Stimulated activated CD8-positive, alpha-beta memory T cell treated with anti-CD3 and anti-CD28 coated beads, Interleukin-15, amount 100 ng/mL, for 4 hours (primary cell): ENCODE data around the gene IRX4.
"Not testable (repeated sequence)": the region's sequence is repeated elsewhere in the genome, so short reads cannot be mapped to it uniquely, and the experiment has no call there.

Experiments
- DNase-seq, 2 donors: peaks; one replicate each; pipeline ENCODE4 v3.0.0-alpha.2; 2020; ENCODE audit warnings: low read depth in 2 of 2

The IRX4 gene

DNA sequence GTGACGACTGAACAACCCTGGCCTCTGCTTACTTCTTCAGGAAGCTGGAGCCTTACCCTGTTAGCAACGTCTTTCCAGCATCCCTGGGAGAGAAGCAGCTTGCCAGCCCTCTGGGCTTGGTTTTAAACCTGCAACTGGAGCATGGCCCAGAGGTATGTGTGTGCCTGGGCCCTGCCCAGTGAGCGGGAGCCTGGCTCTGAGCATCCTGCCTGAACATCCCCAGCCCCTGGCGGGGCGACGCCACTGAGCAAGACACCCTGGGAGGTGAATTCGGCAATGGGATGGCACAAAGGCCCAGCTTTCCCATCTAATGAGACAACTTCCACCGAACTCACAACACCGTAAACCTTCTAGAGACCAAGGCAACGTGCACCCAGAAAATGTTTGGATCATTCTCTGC, 23.6 kb downstream of the IRX4 start:
- DNase-seq, result no peak

DNA sequence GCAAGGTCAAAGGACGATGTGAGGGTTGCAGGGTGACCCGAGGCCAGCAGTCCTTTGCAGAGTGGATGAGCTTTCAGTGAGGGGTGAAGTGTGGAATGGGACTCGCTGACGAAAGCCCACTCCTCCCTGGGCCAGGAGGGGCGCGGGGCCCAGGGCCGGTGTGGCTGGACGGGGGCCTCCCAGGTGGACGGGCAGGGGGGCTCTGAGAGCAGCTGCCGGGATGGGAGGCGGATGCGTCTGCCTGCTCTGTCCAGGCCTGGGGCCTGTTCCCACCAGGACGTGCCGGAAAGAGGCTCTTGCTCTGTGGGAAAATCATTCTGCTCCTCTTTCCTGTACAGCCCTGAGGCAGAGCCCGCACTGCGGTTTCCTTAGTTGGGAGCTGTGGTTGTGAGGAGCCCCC, 24.3 kb downstream of the IRX4 start:
- DNase-seq, result no peak

DNA sequence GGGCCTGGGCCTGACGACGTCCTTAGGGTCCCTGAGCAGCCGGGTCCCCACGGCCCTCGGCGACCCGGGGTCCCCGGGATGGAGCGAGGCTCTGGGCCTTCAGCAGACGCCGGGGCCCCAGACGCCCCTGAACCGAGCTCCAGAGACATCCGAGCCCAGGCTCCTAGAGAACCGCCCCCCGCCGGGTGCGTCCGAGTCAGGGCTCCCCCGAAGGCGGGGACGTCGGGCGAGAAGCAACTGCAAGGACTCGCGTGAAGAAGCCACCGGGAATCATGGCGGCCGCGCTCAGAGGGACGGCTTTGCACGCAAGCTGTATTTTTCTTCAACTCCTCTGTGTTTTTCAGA, 25.5 kb downstream of the IRX4 start:
- no peak for DNase-seq

DNA sequence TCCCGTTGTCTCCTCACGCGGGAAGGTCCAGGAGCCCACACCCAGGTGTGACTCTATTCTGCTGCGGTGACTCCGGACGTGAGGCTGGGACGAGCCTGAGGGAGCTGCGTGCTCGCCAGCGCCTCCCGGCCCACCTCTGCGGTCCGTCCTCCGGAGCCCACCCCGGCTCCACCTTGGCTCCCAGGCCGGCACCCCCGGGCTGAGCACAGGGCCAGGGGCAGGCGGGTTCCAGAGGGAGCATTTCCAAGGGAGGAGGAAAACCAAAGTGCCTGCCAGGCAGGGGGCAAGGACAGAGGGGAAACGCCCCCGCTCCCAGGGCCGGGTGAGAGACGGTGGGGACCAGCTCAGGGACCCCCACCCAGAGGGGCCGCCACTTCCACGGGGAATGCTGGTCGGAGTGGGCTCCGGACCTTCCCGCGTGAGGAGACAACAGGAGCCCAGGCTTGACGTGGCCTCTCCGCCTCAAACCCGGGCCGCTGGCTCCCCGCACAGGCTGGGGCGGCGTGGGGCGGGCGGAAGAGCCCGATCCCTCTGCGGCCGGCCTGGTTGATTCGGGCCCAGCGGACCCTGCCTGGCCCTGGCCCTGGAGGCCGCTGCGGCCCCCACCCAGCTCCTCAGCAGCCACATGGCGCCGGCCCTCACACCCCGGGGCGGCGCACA, 26.0 kb downstream of the IRX4 start:
- no peak for DNase-seq

DNA sequence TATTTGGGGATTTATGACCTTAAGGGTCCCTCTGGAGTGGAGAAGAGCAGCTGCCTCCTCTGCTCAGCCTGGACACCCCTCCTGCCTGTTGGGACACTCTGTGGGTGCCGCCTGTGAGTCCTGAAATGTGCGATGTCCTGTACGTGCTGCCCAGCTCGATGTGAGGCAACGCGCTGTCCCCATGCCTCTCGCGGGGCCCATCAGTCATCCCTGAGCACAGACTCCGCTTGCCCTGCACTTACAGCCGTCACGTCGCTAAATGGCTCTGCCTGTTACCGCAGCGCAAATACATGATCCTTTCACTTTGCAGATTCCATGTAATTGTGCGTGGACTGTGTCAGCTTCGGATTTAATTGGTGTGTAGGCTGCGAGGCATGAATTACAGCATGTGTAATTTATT, 27.1 kb downstream of the IRX4 start:
- DNase-seq, result no peak

DNA sequence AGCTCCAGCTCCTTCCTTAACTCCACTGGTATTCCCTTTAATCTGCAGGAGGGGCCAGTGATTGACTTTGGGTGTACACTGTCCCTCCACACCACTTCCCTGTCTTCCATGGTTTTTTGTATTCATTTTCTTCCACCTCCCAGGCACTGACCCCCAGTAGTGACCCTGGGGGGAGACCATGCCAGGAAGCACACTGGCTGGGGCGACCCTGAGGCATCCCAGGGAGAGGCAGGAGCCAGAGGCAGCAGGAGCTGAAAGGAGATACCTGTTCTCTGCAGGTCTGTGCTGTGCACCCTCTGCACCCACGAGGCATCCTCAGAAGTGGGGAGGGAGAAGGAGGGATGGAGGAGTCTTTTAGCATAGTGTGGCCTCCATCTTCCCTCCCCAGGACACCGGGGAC, 27.6 kb downstream of the IRX4 start:
- DNase-seq, result no peak

DNA sequence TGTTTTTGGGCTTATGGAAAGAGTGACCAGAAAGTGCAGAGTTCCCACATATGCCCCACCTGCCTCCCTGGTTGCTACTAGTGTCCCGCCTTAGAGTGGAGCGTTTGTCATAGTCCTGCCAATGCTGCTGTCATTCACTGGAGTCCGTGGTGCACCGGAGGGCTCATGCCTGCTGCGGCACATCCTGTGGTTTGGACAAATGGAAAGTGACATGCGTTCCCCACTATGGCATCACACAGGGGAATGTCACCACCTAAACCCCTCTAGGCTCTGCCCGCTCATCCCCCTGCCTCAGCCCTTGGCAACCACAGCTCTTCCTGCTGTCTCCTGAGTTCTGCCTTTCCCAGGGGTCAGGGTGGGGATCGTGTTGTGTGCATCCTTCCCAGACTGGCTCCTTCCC, 29.2 kb downstream of the IRX4 start:
- DNase-seq, result no peak

DNA sequence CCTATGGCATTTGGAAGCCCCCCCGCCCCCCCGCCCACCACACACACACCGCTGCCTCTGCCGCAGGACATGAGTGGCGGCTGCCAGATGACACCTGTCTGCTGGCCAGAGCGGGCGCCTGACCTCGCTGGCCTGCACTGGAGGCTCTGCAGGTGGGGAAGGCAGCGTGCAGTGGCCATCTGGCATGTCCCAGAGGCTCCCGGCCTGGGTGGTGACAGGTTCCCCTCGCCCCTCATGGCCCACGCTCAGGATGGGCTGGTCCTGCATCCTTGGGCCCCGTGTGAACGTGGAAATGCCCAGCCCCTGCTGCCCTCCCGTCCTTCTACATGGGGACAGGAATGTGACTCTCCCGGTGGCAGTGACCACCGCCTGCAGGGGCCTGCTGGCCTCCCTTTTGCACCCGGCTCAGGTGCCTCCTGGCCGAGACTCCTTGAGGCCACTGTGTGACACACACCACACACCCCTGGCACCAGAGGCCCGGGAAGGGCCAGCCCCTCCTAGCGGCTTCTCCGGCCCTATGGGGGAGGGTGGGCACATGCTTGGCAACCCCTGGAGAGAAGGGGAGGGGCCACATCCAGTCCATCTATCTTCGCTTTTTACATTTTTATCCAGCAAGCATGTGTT, 30.3 kb downstream of the IRX4 start:
- no peak for DNase-seq

DNA sequence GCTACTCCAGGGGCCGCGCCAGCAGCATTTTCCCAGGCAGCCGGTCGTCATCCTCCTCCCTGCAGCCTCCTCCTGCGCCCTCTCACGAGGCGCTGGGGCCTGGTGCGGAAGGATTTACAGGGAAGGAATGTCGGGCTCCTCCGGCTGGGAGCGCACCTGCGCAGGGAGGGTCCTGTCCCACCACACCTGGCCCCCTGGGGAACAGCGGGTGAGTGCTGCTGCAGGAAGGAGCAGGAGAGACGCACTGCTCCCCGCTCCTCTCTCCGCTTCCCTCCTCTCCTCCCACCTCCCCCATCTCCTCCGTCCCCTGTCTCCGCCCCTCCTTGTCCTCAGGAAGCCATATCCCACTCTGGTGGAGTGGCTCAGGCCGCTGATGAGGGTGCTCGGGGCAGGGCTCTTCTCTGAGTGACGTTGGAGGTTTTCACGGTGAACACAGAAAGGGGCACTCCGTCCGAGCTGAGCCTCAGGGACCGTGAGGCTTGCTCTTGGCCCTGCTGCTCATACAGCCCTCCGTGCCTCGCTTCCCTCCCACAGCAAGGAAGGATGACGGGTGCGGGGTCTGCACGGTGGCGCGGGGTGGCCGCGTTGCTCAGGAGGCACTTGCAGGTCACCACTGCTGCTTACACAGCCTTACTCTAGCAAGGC, 31.3 kb downstream of the IRX4 start:
- no peak for DNase-seq

DNA sequence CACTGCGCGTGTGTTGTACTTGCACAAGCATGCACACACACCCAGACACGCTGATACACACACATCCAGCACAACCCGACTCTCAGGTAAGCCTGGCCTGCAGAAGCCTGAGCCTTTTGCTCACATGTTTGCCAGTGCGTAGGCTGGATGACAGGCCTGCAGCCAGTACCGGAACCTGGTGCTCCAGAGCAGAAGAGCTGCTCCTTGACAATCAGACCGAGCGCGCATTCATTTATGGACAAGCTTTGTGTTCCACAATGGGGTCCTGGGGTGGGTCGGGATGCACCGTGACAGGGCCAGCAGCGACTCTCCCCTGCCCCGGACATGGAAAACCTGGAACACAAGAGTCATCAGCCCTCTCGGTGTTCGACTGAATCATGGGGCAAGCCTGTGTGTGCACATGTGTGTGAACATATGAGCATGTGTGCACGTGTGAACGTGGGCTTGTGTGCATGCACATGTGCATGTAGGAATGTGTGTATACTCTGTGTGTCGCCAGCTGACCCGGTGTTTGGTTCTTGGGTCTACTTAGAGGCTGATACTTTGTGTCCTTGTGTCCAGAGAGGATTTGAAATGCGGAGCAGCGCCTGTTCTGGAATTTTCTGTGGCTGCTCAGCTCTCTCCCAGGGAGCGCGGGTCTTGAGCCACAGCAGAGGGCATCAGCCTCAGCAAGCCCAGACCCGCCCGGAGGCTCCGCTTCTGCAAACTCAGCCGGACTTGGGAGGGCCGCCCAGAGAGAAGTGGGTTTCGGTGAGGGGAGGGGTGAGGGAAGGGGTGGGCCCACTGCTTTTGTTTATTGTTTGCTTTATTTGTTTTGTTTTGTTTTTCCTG, 32.2 kb downstream of the IRX4 start:
- DNase-seq, result no peak

DNA sequence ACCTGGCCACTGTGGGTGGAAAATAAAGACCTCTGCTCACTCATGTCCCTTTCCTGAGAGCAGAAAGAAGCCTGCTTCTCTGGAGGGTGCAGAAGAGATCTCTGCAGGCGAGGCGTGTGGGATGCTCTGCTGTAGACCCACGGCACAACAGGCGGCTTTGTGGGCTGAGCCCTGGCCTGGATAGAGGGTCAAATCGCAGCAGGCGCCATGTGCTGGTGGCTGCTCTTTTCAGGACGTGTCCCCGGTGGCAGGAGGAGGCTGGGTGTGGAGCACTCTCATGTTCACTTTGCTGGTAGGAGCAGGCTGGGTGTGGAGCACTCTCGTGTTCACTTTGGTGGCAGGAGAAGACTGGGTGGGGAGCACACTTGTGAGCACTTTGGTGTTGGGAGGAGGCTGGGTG, 35.1 kb downstream of the IRX4 start:
- DNase-seq, result no peak

DNA sequence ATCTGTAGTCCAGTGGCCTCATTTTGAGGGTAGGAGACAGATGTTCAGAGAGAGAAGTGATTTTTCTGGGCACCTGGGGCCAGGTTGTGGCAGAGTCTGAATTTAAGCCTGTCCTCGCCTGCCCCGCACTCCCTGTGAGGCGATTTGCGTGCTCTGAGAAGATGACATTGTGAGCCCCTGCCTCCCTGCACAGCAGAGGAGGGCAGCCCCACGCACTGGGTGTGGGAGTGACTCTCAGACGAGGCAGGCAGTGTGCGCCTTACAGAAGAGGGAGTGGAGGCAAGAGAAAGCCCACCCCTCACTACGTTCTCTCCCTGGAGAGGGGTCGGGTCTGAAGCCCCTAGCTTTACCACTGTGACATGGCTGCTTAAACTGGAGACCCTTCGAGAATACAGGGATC, 35.7 kb downstream of the IRX4 start:
- DNase-seq, result no peak

DNA sequence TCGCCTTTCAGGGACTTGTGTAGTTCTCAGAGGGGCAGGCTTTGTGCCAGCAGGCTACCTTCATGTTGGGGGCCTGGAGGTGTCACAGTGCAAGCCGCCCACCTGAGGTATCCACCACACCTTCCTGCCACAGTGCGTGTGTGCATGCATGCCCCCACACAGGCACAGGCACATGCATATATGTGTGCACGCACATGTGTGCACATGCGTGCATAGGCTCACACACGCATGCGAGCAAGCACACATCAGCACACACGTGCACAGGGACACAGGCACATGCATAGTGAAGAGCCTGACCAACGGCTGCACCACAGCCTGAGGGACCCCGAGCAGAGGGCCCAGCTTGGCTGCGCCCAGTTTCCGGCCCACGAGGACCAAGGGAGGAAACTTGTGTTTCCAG, 36.1 kb downstream of the IRX4 start:
- no peak for DNase-seq

DNA sequence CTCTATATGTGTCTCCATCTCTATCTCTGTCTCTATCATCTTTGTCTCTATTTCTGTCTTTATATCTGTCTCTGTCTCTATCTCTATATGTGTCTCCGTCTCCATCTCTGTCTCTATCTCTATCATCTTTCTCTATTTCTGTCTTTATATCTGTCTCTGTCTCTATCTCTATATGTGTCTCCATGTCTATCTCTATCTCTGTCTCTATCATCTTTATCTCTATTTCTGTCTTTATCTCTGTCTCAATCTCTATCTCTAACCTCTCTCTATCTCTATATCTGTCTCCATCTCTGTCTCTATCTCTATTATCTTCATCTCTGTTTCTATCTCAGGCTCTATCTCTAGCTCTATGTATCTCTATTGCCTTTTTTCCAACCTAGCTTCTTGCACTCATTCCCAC, 37.0 kb downstream of the IRX4 start:
- no peak for DNase-seq

DNA sequence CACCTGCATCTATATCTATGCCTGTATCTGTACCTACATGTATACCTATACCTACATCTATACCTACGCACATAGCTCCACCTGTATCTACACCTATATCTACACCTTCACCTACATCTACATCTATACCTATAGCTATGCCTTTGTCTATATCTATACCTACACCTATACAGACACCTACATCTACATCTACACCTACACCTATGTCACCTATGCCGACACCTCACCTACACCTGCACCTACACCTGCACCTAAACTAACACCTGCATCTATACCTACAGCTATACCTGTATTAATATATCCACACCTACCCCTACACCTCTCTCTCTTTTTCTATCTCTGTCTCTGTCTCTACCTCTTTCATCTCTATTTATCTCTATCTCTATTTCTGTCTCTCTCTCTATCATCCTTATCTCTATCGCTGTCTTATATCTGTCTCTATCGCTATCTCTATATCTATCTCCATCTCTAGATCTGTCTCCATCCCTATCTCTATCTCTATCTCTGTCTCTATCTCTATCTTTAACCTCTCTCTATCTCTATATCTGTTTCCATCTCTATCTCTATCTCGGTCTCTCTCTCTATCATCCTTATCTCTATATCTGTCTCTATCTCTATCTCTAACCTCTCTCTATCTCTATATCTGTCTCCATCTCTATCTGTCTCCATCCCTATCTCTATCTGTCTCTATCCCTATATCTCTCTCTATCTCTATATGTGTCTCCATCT, 37.9 kb downstream of the IRX4 start:
- DNase-seq, result no peak

DNA sequence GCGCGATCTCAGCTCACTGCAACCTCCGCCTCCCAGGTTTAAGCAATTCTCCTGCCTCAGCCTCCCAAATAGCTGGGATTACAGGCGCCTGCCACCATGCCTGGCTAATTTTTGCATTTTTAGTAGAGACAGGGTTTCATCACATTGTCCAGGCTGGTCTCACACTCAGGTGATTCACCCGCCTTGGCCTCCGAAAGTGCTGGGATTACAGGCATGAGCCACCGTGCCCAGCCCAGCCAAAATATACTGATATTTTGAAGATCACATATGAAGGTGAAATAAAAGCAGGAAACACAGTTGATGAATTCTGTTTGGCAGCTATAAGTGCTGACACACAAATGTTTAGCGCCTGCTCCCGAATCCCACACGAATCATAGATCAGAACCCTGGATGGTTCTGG, 39.0 kb downstream of the IRX4 start:
- DNase-seq, result not testable (repeated sequence)

DNA sequence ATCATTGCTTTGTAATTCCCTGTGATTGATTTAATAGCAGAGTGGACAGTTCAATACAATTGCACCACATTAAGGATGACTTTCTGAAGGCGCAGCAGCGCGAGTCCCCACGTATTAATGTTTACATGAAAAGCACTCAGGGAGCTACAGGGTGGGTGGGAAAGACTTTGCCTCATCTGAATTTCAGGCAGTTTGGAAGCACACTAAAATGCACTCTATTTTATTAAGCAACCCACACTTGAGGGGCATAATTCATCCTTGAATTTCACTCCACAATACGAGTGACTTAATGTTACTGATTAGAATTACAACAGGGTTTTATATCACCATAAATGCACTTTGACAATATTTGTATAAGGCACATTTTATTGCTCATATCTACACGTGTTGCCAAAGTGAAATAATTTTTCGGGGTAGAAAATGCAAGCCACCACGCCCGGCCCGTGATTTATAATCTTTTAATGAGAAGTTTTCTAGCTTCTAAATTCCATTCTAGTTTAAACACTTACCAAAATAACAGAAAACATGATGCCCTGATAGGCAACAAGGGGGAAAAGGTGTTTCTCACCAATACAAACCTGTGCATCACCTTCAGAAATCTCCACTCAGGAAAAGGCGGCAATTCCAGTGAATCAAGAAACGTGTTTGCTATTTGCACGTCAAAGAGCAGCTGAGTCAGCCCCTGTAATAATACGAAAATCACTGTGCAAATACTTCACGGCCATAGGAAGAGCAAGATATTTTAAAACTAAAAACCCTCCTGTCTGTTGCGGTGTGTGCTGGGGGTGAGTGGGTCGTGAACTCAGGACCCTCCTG, 40.5 kb downstream of the IRX4 start:
- no peak for DNase-seq

DNA sequence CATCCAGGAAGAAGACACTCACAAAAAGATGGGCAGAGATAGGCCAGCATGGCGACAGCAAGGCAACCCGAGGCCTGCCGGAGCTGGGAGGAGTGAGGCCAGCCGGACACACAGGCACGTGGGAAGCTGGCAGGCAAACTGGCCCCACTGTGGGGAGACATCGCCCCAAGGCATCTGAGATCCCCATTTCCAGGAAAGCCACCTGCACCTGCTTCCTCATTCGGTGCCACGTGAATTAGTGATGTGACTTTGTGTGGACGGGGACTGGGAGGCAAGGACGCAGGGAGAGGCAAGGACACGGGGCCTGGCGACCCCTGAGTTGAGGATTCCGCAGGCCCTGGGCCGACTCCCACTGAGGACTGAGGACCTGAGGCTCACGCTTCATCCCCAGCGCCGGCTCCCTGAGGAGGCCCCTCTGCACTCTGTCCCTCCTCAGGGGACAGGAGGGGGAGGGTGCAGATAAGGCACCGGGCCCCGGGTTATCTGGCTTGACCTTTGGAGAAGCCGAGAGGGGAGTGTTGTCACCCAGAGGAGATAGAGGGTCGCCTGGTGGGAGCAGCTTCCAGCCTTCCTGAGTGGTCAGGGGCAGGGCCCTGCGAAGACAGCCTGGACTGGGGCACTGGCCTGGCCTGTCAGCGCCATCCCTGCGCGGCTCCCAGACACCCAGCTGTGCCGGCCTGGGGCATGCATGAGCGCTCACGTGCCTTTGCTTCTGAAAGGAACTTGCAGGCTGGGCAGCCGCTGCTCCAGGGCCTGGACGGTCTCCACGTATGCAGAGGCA, 41.8 kb downstream of the IRX4 start:
- no peak for DNase-seq

DNA sequence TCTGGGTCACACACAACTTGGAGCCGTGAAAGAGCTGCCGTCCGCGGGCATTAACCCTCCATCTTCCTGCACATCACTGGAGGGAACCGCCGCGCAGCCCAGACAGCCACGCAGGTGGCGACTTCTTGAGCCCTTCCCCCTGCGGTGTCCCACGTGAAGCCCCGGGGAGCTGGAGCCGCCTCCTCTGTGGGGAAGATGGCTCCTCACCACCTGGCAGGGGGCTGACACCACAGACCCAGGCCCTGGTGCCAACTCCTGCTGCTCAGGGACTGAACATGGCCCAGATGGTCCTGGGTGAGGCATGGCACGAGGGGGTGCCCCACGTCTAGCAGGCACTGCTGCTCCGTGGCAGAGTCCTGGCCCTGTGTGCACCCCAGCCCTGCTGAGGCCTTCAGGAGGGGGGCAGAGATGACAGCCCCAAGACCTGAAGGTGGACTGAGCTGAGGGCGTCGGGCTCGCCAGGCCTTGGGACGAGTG, 42.6 kb downstream of the IRX4 start:
- DNase-seq, result no peak

DNA sequence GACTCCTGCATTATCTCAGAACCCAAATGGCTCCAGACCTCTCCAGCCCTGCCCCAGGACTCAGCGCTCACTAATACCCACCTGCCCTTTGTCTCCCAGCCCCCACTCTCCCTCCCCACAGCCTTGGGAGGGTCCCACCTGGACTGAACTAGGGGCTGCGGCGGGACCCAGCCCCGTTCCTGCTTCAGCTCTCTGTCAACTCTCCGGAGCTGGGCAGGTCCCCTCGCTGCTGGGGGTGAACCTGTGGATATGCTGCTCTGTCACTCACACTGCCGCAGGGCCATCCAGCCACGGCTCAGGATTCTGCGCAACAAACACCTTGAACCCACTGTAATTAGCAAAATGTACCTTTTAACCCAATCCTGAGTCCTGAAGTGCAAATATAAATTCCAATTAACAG, 44.7 kb downstream of the IRX4 start:
- DNase-seq, result no peak
